ENCODE data around the gene ZFYVE21. TPM values are rescaled to one million over a fixed set of nuclear protein-coding genes. Genes with fewer than 3 reads are reported as not detected.

The ZFYVE21 gene
- total RNA-seq, 6 experiments from 2014 or later, result 20.9 to 35.2 (median 27.6) TPM

DNA sequence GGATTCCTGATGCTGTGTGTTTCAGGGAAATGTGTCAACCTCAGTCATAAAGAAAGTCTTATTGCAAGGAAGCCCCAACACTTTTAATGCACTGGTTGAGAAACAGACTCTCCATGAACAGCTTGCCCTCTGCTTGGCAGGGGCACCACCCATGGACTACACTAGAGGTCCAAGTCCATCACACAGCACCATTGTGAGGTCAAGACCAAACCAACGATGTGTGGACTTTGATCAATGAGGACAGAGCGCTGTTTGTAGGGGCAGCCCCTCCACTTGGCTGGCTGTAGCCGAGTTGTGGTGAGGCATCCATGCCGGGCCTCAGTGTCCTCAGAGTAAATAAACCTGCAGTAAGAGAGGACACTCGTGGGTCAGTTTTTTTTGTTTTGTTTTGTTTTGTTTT, 29.8 kb downstream of the ZFYVE21 start:
- DNase-seq (peak; percentile 57 to 87 (median 84)), ATAC-seq (peak; percentile 93 to 95 (median 95))
- no peak for TF ChIP-seq POLR2A (IDR thresholded peaks at IDR 0.05)
- TF ChIP-seq, protein P1, sequence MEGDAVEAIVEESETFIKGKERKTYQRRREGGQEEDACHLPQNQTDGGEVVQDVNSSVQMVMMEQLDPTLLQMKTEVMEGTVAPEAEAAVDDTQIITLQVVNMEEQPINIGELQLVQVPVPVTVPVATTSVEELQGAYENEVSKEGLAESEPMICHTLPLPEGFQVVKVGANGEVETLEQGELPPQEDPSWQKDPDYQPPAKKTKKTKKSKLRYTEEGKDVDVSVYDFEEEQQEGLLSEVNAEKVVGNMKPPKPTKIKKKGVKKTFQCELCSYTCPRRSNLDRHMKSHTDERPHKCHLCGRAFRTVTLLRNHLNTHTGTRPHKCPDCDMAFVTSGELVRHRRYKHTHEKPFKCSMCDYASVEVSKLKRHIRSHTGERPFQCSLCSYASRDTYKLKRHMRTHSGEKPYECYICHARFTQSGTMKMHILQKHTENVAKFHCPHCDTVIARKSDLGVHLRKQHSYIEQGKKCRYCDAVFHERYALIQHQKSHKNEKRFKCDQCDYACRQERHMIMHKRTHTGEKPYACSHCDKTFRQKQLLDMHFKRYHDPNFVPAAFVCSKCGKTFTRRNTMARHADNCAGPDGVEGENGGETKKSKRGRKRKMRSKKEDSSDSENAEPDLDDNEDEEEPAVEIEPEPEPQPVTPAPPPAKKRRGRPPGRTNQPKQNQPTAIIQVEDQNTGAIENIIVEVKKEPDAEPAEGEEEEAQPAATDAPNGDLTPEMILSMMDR (IDR thresholded peaks at IDR 0.05), result no peak
- H3K4me1 ChIP-seq, result peaks cover 0 to 21% (median 4%) of the 10 kb centered on the region in 4 donors
- H3K4me3 ChIP-seq, result no peak overlapping the region
- no peaks in the 10 kb centered on the region for H3K27me3 ChIP-seq
- H3K36me3 ChIP-seq, result peaks cover 0 to 14% (median 6%) of the 10 kb centered on the region in 4 donors
- intact Hi-C loops (cut with DNase I), result no loop called here
- H3K27ac ChIP-seq, result peak overlapping the region in 1 of 3 donors; percentile 27
- WGBS (ENCODE audit: insufficient coverage, low coverage, low lambda C conversion rate, missing lambda C conversion rate), result no CpG with 5 or more reads among the region's 5 CpGs
- H3K9me3 ChIP-seq, result no peaks in the 10 kb centered on the region

DNA sequence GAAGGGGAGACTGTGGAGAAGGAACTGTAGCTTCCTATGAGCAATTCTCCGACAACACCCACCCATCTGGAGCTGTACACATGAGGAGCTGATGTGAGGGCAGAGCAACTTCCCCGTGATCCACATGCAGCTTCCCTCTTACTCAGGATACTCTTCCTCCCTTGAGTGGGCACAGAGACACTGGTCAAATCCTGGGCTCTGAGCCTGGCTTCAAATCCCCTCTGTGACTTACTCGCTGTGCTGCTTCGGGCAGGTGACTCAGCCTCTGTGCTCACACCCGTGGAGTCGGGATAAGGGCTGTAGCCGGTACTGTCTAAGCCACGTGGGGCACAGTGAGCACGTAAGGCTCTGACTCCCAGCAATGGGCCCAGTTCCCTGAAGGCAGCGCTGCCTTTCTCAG, 31.1 kb downstream of the ZFYVE21 start:
- Histone ChIP-seq H3K36me3 (peaks cover 0 to 14% (median 3%) of the 10 kb centered on the region in 4 donors), H3K4me1 (peaks cover 0 to 21% (median 4%) of the 10 kb centered on the region in 4 donors), H3K4me3 (no peak overlapping the region), H3K27me3 (no peaks in the 10 kb centered on the region), H3K27ac (no peak overlapping the region), H3K9me3 (no peaks in the 10 kb centered on the region)
- TF ChIP-seq, protein P1 (IDR thresholded peaks at IDR 0.05), result no peak
- no peak for TF ChIP-seq POLR2A (IDR thresholded peaks at IDR 0.05)
- 80% methylated on average over 1 of the region's 10 CpGs for WGBS (ENCODE audit: insufficient coverage, low coverage, low lambda C conversion rate, missing lambda C conversion rate)
- peak in 1 of 3 donors; percentile 41 for DNase-seq
- intact Hi-C loops (cut with DNase I), result no loop called here
- ATAC-seq, result no peak

DNA sequence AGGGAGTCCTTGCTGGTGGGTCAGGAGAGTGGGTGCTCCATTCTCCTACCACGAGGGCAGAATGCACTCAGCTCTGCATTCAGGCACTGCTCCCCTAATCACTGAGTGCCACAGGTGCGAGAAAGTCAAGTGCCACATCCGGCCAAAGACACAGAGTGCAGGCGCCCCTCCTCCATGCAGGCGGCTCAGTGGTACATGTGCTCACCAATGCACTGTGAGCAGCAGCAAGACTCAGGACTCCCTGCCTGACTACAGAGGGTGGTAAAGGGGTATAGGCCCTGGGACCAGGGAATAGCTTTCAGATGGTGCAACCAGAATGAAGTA, 32.9 kb downstream of the ZFYVE21 start:
- intact Hi-C loops (cut with DNase I), result no loop called here
- H3K36me3 ChIP-seq, result peaks cover 0 to 19% (median 3%) of the 10 kb centered on the region in 4 donors
- ATAC-seq (no peak), DNase-seq (no peak)
- H3K4me1 ChIP-seq, result peaks cover 0 to 15% (median 4%) of the 10 kb centered on the region in 4 donors
- TF ChIP-seq, protein P1 (IDR thresholded peaks at IDR 0.05), result no peak
- TF ChIP-seq POLR2A (IDR thresholded peaks at IDR 0.05), result no peak
- no peaks in the 10 kb centered on the region for H3K27me3 ChIP-seq
- no peak overlapping the region for H3K4me3 ChIP-seq
- WGBS (ENCODE audit: insufficient coverage, low coverage, low lambda C conversion rate, missing lambda C conversion rate), result no CpG with 5 or more reads among the region's 5 CpGs
- no peaks in the 10 kb centered on the region for H3K9me3 ChIP-seq
- H3K27ac ChIP-seq, result no peak overlapping the region

DNA sequence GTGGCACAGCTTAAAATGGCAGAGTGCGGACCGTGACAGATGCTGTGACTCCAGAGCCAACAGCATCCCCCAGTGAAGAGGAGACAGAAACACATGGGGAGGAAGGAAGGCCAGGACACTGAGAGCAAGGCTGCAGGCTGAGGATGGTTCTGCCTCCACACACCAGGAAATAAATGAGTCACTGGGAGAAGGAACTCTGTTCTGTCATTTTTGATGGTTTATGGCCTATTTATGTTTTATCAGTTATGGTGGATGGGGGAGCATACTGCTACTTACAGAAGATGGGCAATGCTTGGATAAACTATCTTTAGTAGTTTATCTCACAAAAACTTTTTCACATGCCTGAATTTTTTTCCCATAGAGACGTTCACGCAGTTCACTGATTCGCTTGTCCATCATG, 33.8 kb downstream of the ZFYVE21 start:
- WGBS (ENCODE audit: insufficient coverage, low coverage, low lambda C conversion rate, missing lambda C conversion rate), result 93% methylated on average over 5 of the region's 5 CpGs
- no peak overlapping the region for H3K4me3 ChIP-seq
- H3K27me3 ChIP-seq, result no peaks in the 10 kb centered on the region
- H3K9me3 ChIP-seq, result no peaks in the 10 kb centered on the region
- intact Hi-C loops (cut with DNase I), result no loop called here
- ATAC-seq (no peak), DNase-seq (no peak)
- H3K27ac ChIP-seq, result no peak overlapping the region
- TF ChIP-seq, protein P1 (IDR thresholded peaks at IDR 0.05), result no peak
- no peak for TF ChIP-seq POLR2A (IDR thresholded peaks at IDR 0.05)
- peaks cover 0 to 19% (median 3%) of the 10 kb centered on the region in 4 donors for H3K36me3 ChIP-seq
- H3K4me1 ChIP-seq, result peaks cover 0 to 15% (median 4%) of the 10 kb centered on the region in 4 donors

DNA sequence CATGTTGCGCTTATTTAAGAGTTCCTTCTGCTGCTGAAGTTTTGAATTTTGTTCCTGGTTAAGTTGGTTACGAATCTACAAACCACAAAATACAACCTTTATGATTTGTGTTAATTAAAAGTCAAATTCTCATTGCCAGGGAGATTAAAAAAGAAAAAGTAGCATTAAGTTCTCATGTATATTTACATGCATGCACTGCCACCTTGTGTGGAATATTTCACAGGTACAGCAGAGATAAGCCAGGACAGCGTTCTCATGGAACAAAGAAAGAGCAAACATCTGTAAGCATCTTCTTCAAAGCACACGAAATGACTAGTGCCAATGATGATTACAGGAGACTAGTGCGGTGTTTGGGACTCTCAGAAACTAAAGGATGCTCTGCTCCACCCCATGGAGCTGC, 34.2 kb downstream of the ZFYVE21 start:
- no peak for TF ChIP-seq POLR2A (IDR thresholded peaks at IDR 0.05)
- TF ChIP-seq, protein P1 (IDR thresholded peaks at IDR 0.05), result peak in 2 of 4 donors; percentile 5 to 27
- DNase-seq (no peak), ATAC-seq (no peak)
- H3K27me3 ChIP-seq, result no peaks in the 10 kb centered on the region
- peaks cover 0 to 11% (median 2%) of the 10 kb centered on the region in 4 donors for H3K4me1 ChIP-seq
- no peaks in the 10 kb centered on the region for H3K9me3 ChIP-seq
- intact Hi-C loops (cut with DNase I), result no loop called here
- H3K36me3 ChIP-seq, result peaks cover 0 to 19% (median 3%) of the 10 kb centered on the region in 4 donors
- no peak overlapping the region for H3K27ac ChIP-seq
- H3K4me3 ChIP-seq, result no peak overlapping the region
- 77% methylated on average over 4 of the region's 5 CpGs for WGBS (ENCODE audit: insufficient coverage, low coverage, low lambda C conversion rate, missing lambda C conversion rate)
